ENCODE measurements around the gene TAOK3. TPM values are rescaled to one million over a fixed set of nuclear protein-coding genes. Genes with fewer than 3 reads are reported as not detected.

The TAOK3 gene
- total RNA-seq, 1 experiment from 2014 or later = 39.1 TPM

DNA sequence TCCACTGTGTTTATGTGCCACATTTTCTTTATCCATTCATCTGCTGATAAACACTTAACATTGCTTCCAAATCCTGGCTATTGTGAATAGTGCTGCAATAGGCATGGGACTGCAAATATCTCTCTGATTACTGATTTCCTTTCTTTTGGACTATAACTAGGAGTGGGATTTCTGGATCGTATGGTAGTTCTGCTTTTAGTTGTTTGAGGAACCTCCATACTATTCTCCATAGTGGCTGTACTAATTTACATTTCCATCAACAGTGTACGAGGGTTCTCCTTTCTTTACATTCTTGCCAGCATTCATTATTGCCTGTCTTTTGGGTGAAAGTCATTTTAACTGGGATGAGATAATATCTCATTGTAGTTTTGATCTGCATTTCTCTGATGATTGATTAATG, 47.6 kb downstream of the TAOK3 start:
- no peaks in the 10 kb centered on the region for H3K4me1 Mint-ChIP-seq (ENCODE audit: low read depth, unreplicated experiment)
- H3K4me3 Mint-ChIP-seq (ENCODE audit: low read depth, unreplicated experiment) = no peak overlapping the region
- TF ChIP-seq, protein P1, sequence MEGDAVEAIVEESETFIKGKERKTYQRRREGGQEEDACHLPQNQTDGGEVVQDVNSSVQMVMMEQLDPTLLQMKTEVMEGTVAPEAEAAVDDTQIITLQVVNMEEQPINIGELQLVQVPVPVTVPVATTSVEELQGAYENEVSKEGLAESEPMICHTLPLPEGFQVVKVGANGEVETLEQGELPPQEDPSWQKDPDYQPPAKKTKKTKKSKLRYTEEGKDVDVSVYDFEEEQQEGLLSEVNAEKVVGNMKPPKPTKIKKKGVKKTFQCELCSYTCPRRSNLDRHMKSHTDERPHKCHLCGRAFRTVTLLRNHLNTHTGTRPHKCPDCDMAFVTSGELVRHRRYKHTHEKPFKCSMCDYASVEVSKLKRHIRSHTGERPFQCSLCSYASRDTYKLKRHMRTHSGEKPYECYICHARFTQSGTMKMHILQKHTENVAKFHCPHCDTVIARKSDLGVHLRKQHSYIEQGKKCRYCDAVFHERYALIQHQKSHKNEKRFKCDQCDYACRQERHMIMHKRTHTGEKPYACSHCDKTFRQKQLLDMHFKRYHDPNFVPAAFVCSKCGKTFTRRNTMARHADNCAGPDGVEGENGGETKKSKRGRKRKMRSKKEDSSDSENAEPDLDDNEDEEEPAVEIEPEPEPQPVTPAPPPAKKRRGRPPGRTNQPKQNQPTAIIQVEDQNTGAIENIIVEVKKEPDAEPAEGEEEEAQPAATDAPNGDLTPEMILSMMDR (IDR thresholded peaks at IDR 0.05; ENCODE audit: unreplicated experiment) = no peak
- H3K36me3 Mint-ChIP-seq (ENCODE audit: insufficient read depth, unreplicated experiment) = no peaks in the 10 kb centered on the region
- H3K9me3 Mint-ChIP-seq (ENCODE audit: low read depth, unreplicated experiment) = no peaks in the 10 kb centered on the region
- intact Hi-C loops (cut with micrococcal nuclease; ENCODE audit: unreplicated experiment) = no loop called here
- DNase-seq = no peak
- no peak overlapping the region for H3K27ac Mint-ChIP-seq (ENCODE audit: unreplicated experiment)
- H3K27me3 Mint-ChIP-seq (ENCODE audit: unreplicated experiment) = no peaks in the 10 kb centered on the region
- no TSS peak for BruUV-seq (replicated peaks)
- CTCF ChIA-PET = no interaction called here

DNA sequence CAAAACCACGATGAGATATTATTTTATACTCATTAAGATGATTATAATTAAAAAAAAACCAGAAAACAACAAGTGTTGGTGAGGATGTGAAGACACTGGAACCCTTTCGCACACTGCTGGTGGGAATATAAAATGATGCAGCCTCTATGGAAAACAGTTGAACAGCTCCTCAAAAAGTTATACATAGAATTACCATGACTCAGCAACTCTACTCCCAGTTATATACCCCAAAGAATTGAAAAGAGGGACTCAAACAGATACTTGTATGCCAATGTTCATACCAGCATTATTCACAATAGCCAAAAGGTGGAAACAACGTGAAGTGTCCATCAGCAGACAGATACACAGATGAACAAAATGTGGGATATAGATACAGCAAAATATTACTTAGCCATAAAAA, 53.1 kb downstream of the TAOK3 start:
- Mint-ChIP-seq H3K9me3 (ENCODE audit: low read depth, unreplicated experiment) (peaks cover 3% of the 10 kb centered on the region), H3K4me1 (ENCODE audit: low read depth, unreplicated experiment) (no peaks in the 10 kb centered on the region), H3K27me3 (ENCODE audit: unreplicated experiment) (no peaks in the 10 kb centered on the region), H3K4me3 (ENCODE audit: low read depth, unreplicated experiment) (no peak overlapping the region), H3K27ac (ENCODE audit: unreplicated experiment) (no peak overlapping the region), H3K36me3 (ENCODE audit: insufficient read depth, unreplicated experiment) (no peaks in the 10 kb centered on the region)
- no TSS peak for BruUV-seq (replicated peaks)
- TF ChIP-seq, protein P1 (IDR thresholded peaks at IDR 0.05; ENCODE audit: unreplicated experiment) = no peak
- intact Hi-C loops (cut with micrococcal nuclease; ENCODE audit: unreplicated experiment) = no loop called here
- DNase-seq = no peak
- CTCF ChIA-PET = no interaction called here

DNA sequence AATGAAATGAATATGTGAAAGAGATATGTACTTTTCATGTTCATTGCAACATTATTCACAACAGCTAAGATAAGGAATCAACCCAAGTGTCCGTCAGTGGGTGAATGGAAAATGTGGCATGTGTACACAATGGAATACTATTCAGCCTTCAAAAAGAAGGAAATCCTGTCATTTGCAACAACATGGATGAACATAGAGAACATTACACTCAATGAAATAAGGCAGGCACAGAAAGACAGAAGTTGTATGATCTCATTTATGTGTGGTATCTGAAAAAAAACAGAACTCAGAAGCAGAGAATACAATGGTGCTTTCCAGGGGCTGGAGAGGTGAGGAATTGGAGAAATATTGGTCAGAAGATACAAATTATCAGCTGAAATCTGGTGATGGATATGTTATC, 54.0 kb downstream of the TAOK3 start:
- CTCF ChIA-PET = no interaction called here
- no peak overlapping the region for H3K27ac Mint-ChIP-seq (ENCODE audit: unreplicated experiment)

GRCh38 chr12:118317729-118318128, 55.0 kb downstream of the TAOK3 start:
- intact Hi-C loops (cut with micrococcal nuclease; ENCODE audit: unreplicated experiment) = no loop called here
- H3K36me3 Mint-ChIP-seq (ENCODE audit: insufficient read depth, unreplicated experiment) = no peaks in the 10 kb centered on the region
- H3K4me3 Mint-ChIP-seq (ENCODE audit: low read depth, unreplicated experiment) = no peak overlapping the region
- H3K9me3 Mint-ChIP-seq (ENCODE audit: low read depth, unreplicated experiment) = peaks cover 3% of the 10 kb centered on the region
- BruUV-seq (replicated peaks) = no TSS peak
- H3K27ac Mint-ChIP-seq (ENCODE audit: unreplicated experiment) = no peak overlapping the region
- peaks cover 4% of the 10 kb centered on the region for H3K4me1 Mint-ChIP-seq (ENCODE audit: low read depth, unreplicated experiment)
- no peak for DNase-seq
- no peaks in the 10 kb centered on the region for H3K27me3 Mint-ChIP-seq (ENCODE audit: unreplicated experiment)
- TF ChIP-seq, protein P1 (IDR thresholded peaks at IDR 0.05; ENCODE audit: unreplicated experiment) = no peak
- CTCF ChIA-PET = no interaction called here

More for the DNA sequence above, 54.0 kb downstream of the TAOK3 start:
- Mint-ChIP-seq H3K4me1 (ENCODE audit: low read depth, unreplicated experiment) (no peaks in the 10 kb centered on the region), H3K27me3 (ENCODE audit: unreplicated experiment) (no peaks in the 10 kb centered on the region), H3K4me3 (ENCODE audit: low read depth, unreplicated experiment) (no peak overlapping the region), H3K9me3 (ENCODE audit: low read depth, unreplicated experiment) (peaks cover 3% of the 10 kb centered on the region), H3K36me3 (ENCODE audit: insufficient read depth, unreplicated experiment) (no peaks in the 10 kb centered on the region)
- BruUV-seq (replicated peaks) = no TSS peak
- intact Hi-C loops (cut with micrococcal nuclease; ENCODE audit: unreplicated experiment) = no loop called here
- TF ChIP-seq, protein P1 (IDR thresholded peaks at IDR 0.05; ENCODE audit: unreplicated experiment) = no peak
- DNase-seq = no peak
